ENCODE measurements around the gene SLC7A14. TPM values are rescaled to one million over a fixed set of nuclear protein-coding genes. Genes with fewer than 3 reads are reported as not detected.

SLC7A14 gene
- total and polyA plus RNA-seq, 2 experiments from 2014 or later = 0.05 TPM; not detected in 1

GRCh38 chr3:170564664-170565063 is 21.2 kb downstream of the SLC7A14 start:
- Histone ChIP-seq H3F3A (ENCODE audit: insufficient read depth) (no peaks in the 10 kb centered on the region), H3K27ac (0 out of 2 replicates have a peak overlapping the region, but pooled peaks have one; percentile 31), H3K4me1 (ENCODE audit: insufficient read depth) (peaks cover 4% of the 10 kb centered on the region; the same call in 1 of the 2 replicates), H3K9ac (no peak overlapping the region), H3K4me3 (0 out of 2 replicates have a peak overlapping the region, but pooled peaks have one; percentile 53), H3K36me3 (ENCODE audit: low read depth) (no peaks in the 10 kb centered on the region), H3K9me2 (ENCODE audit: insufficient read depth) (no peaks in the 10 kb centered on the region), H3K27me3 (replicated peaks; ENCODE audit: insufficient read depth) (no peaks in the 10 kb centered on the region), H4K20me1 (ENCODE audit: insufficient read depth) (no peaks in the 10 kb centered on the region), H3K79me2 (ENCODE audit: insufficient read depth) (no peaks in the 10 kb centered on the region), H2AFZ (peak overlapping the region; percentile 82), H3K9me3 (ENCODE audit: low read depth) (no peaks in the 10 kb centered on the region), H3K4me2 (ENCODE audit: unreplicated experiment) (no peak overlapping the region)
- WGBS, 2 experiments (ENCODE audit: low coverage in 1 of 2, low lambda C conversion rate in 2 of 2, missing lambda C conversion rate in 2 of 2) = 95 to 97% methylated on average over 2 of the region's 2 CpGs
- DNase-seq = no peak
- TF ChIP-seq EZH2 (IDR thresholded peaks at IDR 0.05; ENCODE audit: insufficient read depth, poor library complexity, severe bottlenecking) (no peak), EZH2phosphoT487 (IDR thresholded peaks at IDR 0.05; ENCODE audit: insufficient read depth, low read depth) (no peak)
- in situ Hi-C loops (cut with MboI) = no loop called here

- Histone ChIP-seq H3F3A (ENCODE audit: insufficient read depth) (no peaks in the 10 kb centered on the region), H3K4me2 (ENCODE audit: unreplicated experiment) (peak overlapping the region; percentile 56), H4K20me1 (ENCODE audit: insufficient read depth) (no peaks in the 10 kb centered on the region), H3K4me1 (ENCODE audit: insufficient read depth) (peaks cover 4% of the 10 kb centered on the region; the same call in 1 of the 2 replicates), H2AFZ (peak overlapping the region; percentile 82), H3K9me3 (ENCODE audit: low read depth) (no peaks in the 10 kb centered on the region), H3K27ac (peak overlapping the region; percentile 31), H3K27me3 (replicated peaks; ENCODE audit: insufficient read depth) (no peaks in the 10 kb centered on the region), H3K4me3 (peak overlapping the region; percentile 53), H3K36me3 (ENCODE audit: low read depth) (no peaks in the 10 kb centered on the region), H3K79me2 (ENCODE audit: insufficient read depth) (no peaks in the 10 kb centered on the region), H3K9ac (peak overlapping the region; percentile 47), H3K9me2 (ENCODE audit: insufficient read depth) (no peaks in the 10 kb centered on the region)
- peak; percentile 71 for DNase-seq
- 59 to 65% methylated on average over 7 of the region's 7 CpGs for WGBS, 2 experiments (ENCODE audit: low coverage in 1 of 2, low lambda C conversion rate in 2 of 2, missing lambda C conversion rate in 2 of 2)
- in situ Hi-C loops (cut with MboI) = no loop called here
- TF ChIP-seq EZH2phosphoT487 (IDR thresholded peaks at IDR 0.05; ENCODE audit: insufficient read depth, low read depth) = no peak
- TF ChIP-seq EZH2 (IDR thresholded peaks at IDR 0.05; ENCODE audit: insufficient read depth, poor library complexity, severe bottlenecking) = no peak
Observed at GRCh38 chr3:170563712-170564423, 22.0 kb downstream of the SLC7A14 start.

- TF ChIP-seq EZH2phosphoT487 (IDR thresholded peaks at IDR 0.05; ENCODE audit: insufficient read depth, low read depth) = no peak
- no peak for TF ChIP-seq EZH2 (IDR thresholded peaks at IDR 0.05; ENCODE audit: insufficient read depth, poor library complexity, severe bottlenecking)
- no peaks in the 10 kb centered on the region for H3K36me3 ChIP-seq (ENCODE audit: low read depth)
- H3K4me1 ChIP-seq (ENCODE audit: insufficient read depth) = peaks cover 4% of the 10 kb centered on the region; the same call in 1 of the 2 replicates
- no peak overlapping the region for H3K4me2 ChIP-seq (ENCODE audit: unreplicated experiment)
- no peak overlapping the region for H3K27ac ChIP-seq
- no peak overlapping the region for H3K4me3 ChIP-seq
- H3K9ac ChIP-seq = no peak overlapping the region
- no peaks in the 10 kb centered on the region for H4K20me1 ChIP-seq (ENCODE audit: insufficient read depth)
- no peaks in the 10 kb centered on the region for H3K79me2 ChIP-seq (ENCODE audit: insufficient read depth)
- 75 to 86% methylated on average over 1 of the region's 1 CpG for WGBS, 2 experiments (ENCODE audit: low coverage in 1 of 2, low lambda C conversion rate in 2 of 2, missing lambda C conversion rate in 2 of 2)
- no peaks in the 10 kb centered on the region for H3F3A ChIP-seq (ENCODE audit: insufficient read depth)
- no peaks in the 10 kb centered on the region for H3K9me3 ChIP-seq (ENCODE audit: low read depth)
- no peaks in the 10 kb centered on the region for H3K27me3 ChIP-seq (replicated peaks; ENCODE audit: insufficient read depth)
- in situ Hi-C loops (cut with MboI) = no loop called here
- H3K9me2 ChIP-seq (ENCODE audit: insufficient read depth) = no peaks in the 10 kb centered on the region
- no peak overlapping the region for H2AFZ ChIP-seq
- DNase-seq = no peak
Observed at GRCh38 chr3:170562080-170562479, 23.8 kb downstream of the SLC7A14 start.

GRCh38 chr3:170560717-170561382 is 25.0 kb downstream of the SLC7A14 start:
- no peaks in the 10 kb centered on the region for H3K36me3 ChIP-seq (ENCODE audit: low read depth)
- no peak overlapping the region for H3K4me3 ChIP-seq
- H4K20me1 ChIP-seq (ENCODE audit: insufficient read depth) = no peaks in the 10 kb centered on the region
- 83 to 85% methylated on average over 5 of the region's 5 CpGs for WGBS, 2 experiments (ENCODE audit: low coverage in 1 of 2, low lambda C conversion rate in 2 of 2, missing lambda C conversion rate in 2 of 2)
- TF ChIP-seq EZH2 (IDR thresholded peaks at IDR 0.05; ENCODE audit: insufficient read depth, poor library complexity, severe bottlenecking) (no peak), EZH2phosphoT487 (IDR thresholded peaks at IDR 0.05; ENCODE audit: insufficient read depth, low read depth) (no peak)
- no peak overlapping the region for H2AFZ ChIP-seq
- peaks cover 4% of the 10 kb centered on the region; the same call in 1 of the 2 replicates for H3K4me1 ChIP-seq (ENCODE audit: insufficient read depth)
- H3K27ac ChIP-seq = no peak overlapping the region
- no peaks in the 10 kb centered on the region for H3K79me2 ChIP-seq (ENCODE audit: insufficient read depth)
- in situ Hi-C loops (cut with MboI) = no loop called here
- no peak overlapping the region for H3K4me2 ChIP-seq (ENCODE audit: unreplicated experiment)
- no peaks in the 10 kb centered on the region for H3K9me2 ChIP-seq (ENCODE audit: insufficient read depth)
- DNase-seq = no peak
- no peaks in the 10 kb centered on the region for H3K9me3 ChIP-seq (ENCODE audit: low read depth)
- H3K9ac ChIP-seq = no peak overlapping the region
- no peaks in the 10 kb centered on the region for H3K27me3 ChIP-seq (replicated peaks; ENCODE audit: insufficient read depth)
- no peaks in the 10 kb centered on the region for H3F3A ChIP-seq (ENCODE audit: insufficient read depth)

Measured in GM23248 (cell line).